PFSK-1 (cell line): ENCODE results near the gene OR4D10. TPM values are rescaled to one million over a fixed set of nuclear protein-coding genes. Genes with fewer than 3 reads are reported as not detected.

Source experiments
- FOXP2 ChIP-seq: optimal IDR thresholded peaks from 2 replicates; pipeline ENCODE3; 2011; ENCODE audit warnings: borderline replicate concordance, control low read depth, inconsistent platforms; ENCODE audit not compliant: insufficient read depth; ENCODE audit errors: extremely low read length, extremely low read depth
- POLR2AphosphoS5 ChIP-seq: IDR thresholded peaks from 2 replicates; pipeline ENCODE4 v1.6.1; 2012; ENCODE audit warnings: low read depth, mild to moderate bottlenecking, control low read depth, low read length, moderate library complexity
- SIN3A ChIP-seq: IDR thresholded peaks from 2 replicates; pipeline ENCODE4 v1.6.1; 2012; ENCODE audit warnings: mild to moderate bottlenecking, low read length, moderate library complexity, borderline replicate concordance; ENCODE audit not compliant: insufficient read depth
- TAF1 ChIP-seq: IDR thresholded peaks from 2 replicates; pipeline ENCODE4 v1.6.1; 2012; ENCODE audit warnings: low read length, control low read depth, borderline replicate concordance; ENCODE audit not compliant: insufficient read depth
- polyA plus RNA-seq: library from polyadenylated mRNA; unstranded; fragments of >200 nt; gene quantifications from one replicate; pipeline ENCODE4 v1.2.1, GENCODE V29; 2012; ENCODE audit warnings: low read depth, missing spikeins; ENCODE audit not compliant: insufficient read length
- TF ChIP-seq, protein P1 (sequence below), 2 experiments: IDR thresholded peaks; 2 replicates each; pipeline versions ENCODE4 v1.6.1 to v1.8.0; 2011 to 2012; ENCODE audit warnings: low read depth in 2 of 2, low read length in 2 of 2, control low read depth in 1 of 2, inconsistent platforms in 1 of 2, mild to moderate bottlenecking in 1 of 2, moderate library complexity in 1 of 2; ENCODE audit not compliant: insufficient read depth in 1 of 2

The OR4D10 gene
- polyA plus RNA-seq, result not detected

DNA sequence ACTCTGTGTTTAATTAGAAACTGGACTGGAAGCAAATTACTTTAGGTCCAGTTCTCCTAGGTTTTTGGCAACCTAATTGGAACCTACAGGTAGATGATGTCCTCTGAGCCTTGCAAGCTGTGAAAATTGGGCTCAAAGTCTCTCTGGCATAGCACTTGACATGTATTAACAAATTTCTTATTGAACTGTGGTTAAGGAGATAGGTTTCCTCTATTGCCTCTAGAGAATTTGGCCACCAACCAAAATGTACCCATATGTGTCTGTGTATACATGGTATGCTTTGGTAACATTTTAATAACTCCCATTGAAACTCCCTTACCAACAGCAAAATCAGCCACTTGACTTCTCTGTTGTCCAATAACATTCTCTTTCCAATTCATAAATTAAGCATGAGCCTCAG, at the start of gene OR4D10:
Gene OR4D10 (plus strand): TSS at position 301 of the 400 bp plus-strand sequence. CDS start 4,115 bp downstream, outside the sequence.
- TF ChIP-seq SIN3A (no peak), FOXP2 (no peak), POLR2AphosphoS5 (no peak), TAF1 (no peak)
- TF ChIP-seq, protein P1, sequence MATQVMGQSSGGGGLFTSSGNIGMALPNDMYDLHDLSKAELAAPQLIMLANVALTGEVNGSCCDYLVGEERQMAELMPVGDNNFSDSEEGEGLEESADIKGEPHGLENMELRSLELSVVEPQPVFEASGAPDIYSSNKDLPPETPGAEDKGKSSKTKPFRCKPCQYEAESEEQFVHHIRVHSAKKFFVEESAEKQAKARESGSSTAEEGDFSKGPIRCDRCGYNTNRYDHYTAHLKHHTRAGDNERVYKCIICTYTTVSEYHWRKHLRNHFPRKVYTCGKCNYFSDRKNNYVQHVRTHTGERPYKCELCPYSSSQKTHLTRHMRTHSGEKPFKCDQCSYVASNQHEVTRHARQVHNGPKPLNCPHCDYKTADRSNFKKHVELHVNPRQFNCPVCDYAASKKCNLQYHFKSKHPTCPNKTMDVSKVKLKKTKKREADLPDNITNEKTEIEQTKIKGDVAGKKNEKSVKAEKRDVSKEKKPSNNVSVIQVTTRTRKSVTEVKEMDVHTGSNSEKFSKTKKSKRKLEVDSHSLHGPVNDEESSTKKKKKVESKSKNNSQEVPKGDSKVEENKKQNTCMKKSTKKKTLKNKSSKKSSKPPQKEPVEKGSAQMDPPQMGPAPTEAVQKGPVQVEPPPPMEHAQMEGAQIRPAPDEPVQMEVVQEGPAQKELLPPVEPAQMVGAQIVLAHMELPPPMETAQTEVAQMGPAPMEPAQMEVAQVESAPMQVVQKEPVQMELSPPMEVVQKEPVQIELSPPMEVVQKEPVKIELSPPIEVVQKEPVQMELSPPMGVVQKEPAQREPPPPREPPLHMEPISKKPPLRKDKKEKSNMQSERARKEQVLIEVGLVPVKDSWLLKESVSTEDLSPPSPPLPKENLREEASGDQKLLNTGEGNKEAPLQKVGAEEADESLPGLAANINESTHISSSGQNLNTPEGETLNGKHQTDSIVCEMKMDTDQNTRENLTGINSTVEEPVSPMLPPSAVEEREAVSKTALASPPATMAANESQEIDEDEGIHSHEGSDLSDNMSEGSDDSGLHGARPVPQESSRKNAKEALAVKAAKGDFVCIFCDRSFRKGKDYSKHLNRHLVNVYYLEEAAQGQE (IDR thresholded peaks at IDR 0.05; ENCODE audit: insufficient read depth in 1 of 2, low read depth in 2 of 2, low read length in 2 of 2), result no peak

- TF ChIP-seq POLR2AphosphoS5 (no peak), FOXP2 (no peak)
Measured at GRCh38 chr11:59423835-59424234, 49.3 kb upstream of the OR4D10 start.

GRCh38 chr11:59425131-59425530, 48.0 kb upstream of the OR4D10 start:
- TF ChIP-seq, protein P1 (IDR thresholded peaks at IDR 0.05; ENCODE audit: insufficient read depth in 1 of 2, low read depth in 2 of 2, low read length in 2 of 2), result no peak
- TF ChIP-seq FOXP2, result no peak
- TF ChIP-seq TAF1, result no peak
- TF ChIP-seq POLR2AphosphoS5, result no peak
- no peak for TF ChIP-seq SIN3A

DNA sequence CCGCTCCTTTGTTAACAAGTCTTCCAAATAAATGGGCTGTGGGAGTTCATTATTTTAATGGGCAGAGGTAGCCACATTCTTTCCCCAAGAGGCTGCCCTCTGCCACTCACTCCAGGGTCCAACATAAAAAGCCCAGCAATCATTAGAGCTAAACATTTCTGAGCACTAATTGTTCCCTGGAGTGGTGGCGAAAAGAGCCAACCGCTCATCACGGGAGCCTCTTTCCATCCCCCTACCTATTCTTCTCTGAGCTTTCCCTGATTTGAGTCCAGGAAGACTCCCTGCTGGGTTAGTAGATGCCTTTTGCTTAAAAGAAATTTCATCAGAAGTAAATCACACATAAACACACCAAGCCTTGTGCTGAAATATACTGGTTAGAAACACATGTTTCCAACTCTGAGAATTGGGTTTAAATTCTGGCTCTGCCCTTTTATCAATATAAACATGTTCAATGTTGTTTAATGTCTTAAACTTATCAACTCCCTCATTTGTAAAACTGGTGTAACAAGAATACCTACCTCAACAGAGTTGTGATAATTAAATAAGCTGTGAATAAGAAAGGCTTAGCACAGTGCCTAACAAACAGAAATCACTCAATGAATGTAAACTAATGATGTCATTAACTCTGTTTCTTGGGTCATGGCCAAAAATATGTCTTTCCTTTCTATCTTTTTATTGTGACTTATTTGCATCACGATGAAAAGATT, 46.6 kb upstream of the OR4D10 start, which contains the start of gene OR5A2:
Gene OR5A2 (minus strand): TSS at position 53 of the 707 bp plus-strand sequence. CDS start 3,460 bp downstream, outside the sequence.
- TF ChIP-seq, protein P1 (IDR thresholded peaks at IDR 0.05; ENCODE audit: insufficient read depth in 1 of 2, low read depth in 2 of 2, low read length in 2 of 2), result no peak
- TF ChIP-seq TAF1 (no peak), POLR2AphosphoS5 (no peak), SIN3A (no peak), FOXP2 (no peak)

- no peak for TF ChIP-seq SIN3A
- TF ChIP-seq POLR2AphosphoS5, result no peak
- TF ChIP-seq TAF1, result no peak
- no peak for TF ChIP-seq FOXP2
- TF ChIP-seq, protein P1 (IDR thresholded peaks at IDR 0.05; ENCODE audit: insufficient read depth in 1 of 2, low read depth in 2 of 2, low read length in 2 of 2), result no peak
Measured at GRCh38 chr11:59427068-59427382, 46.1 kb upstream of the OR4D10 start.
